Activated naive CD4-positive, alpha-beta T cell treated with anti-CD3 and anti-CD28 coated beads, Interleukin-2, amount 10 ng/mL, durations not matched to agents 7 days and 5 days (primary cell): ENCODE results near the gene TATDN3.

Experiments
- CTCF ChIA-PET: fragments of 350-600 bp; sonication (Branson Sonifier 250); formaldehyde crosslinking; loops from one replicate; lab custom pipeline; 2021; ENCODE audit warnings: antibody characterized with exemption; lab: Charles Lee
- DNase-seq: peaks from one replicate; pipeline ENCODE4 v3.0.0-alpha.2; 2020
- H3K27ac Mint-ChIP-seq: one replicate; pipeline ENCODE4 v1.8.0; 2021; ENCODE audit warnings: mild to moderate bottlenecking, moderate library complexity, mixed read lengths
- H3K27me3 Mint-ChIP-seq: one replicate; pipeline ENCODE4 v1.8.0; 2021; ENCODE audit warnings: mild to moderate bottlenecking, mixed read lengths
- H3K36me3 Mint-ChIP-seq: one replicate; pipeline ENCODE4 v1.8.0; 2021; ENCODE audit warnings: mixed read lengths
- H3K4me1 Mint-ChIP-seq: one replicate; pipeline ENCODE4 v1.8.0; 2021; ENCODE audit warnings: mixed read lengths
- H3K4me3 Mint-ChIP-seq: one replicate; pipeline ENCODE4 v1.8.0; 2021; ENCODE audit warnings: mild to moderate bottlenecking, moderate library complexity, mixed read lengths
- H3K9me3 Mint-ChIP-seq: one replicate; pipeline ENCODE4 v1.8.0; 2021; ENCODE audit warnings: mixed read lengths

TATDN3 gene

GRCh38 chr1:212791676-212792395 is at the start of gene TATDN3, which contains the start of gene NSL1:
TSS of gene TATDN3 (plus strand) at chr1:212791894. CDS start at chr1:212791922, 28 bp downstream.
TSS of gene NSL1 (minus strand) at chr1:212791777. CDS start at chr1:212791763, 14 bp downstream.
- Mint-ChIP-seq H3K27ac (peak within 1 kb of the TSS; percentile 97), H3K9me3 (no peaks in the 10 kb centered on the region), H3K36me3 (peaks cover 24% of the 10 kb centered on the region), H3K27me3 (peaks cover 4% of the 10 kb centered on the region), H3K4me1 (peaks cover 50% of the 10 kb centered on the region), H3K4me3 (peak within 1 kb of the TSS; percentile 99)
- peak; percentile 93 for DNase-seq
- CTCF ChIA-PET = interaction anchor here (0.9 to 1.5 kb wide), 6 partner anchors 10 to 315 kb away, joined by 3 to 4 read pairs (median 4); partner anchors contain the start of gene BATF3

DNA sequence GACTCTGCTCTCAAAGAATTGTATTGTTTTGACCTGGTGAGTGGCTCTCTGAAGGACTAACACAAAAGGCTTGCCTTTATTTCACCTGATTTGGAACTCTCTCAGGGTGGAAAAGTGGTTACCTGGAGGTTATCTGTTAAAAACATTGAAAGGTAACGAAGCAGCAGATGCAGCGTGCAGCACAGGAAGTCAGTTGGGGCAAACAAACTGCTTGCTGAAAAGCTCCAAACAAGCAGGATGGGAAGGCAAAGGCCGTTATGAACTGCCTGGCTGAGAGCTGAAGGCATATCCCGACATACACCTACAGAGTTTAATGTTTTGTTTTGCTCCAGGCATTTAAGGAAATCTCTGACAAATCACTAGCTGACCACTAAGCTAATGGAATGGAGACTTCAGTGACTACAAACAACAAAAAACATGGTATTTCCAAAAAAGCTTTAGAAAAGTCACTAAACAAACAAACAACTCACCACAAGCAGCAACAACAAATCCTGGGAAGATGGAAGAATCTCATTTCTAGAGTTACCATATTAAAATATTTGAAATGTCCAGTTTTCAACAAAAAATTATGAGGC is 47.7 kb upstream of the TATDN3 start:
- DNase-seq = peak; percentile 31
- CTCF ChIA-PET = interaction anchor here (1.6 kb wide), 1 partner anchor 42 kb away, joined by 3 read pairs; no protein-coding TSS in a partner anchor
- peaks cover 8% of the 10 kb centered on the region for H3K9me3 Mint-ChIP-seq
- peaks cover 24% of the 10 kb centered on the region for H3K4me1 Mint-ChIP-seq
- H3K4me3 Mint-ChIP-seq = no peak overlapping the region
- no peaks in the 10 kb centered on the region for H3K27me3 Mint-ChIP-seq
- H3K27ac Mint-ChIP-seq = peak overlapping the region; percentile 6
- H3K36me3 Mint-ChIP-seq = peaks cover 34% of the 10 kb centered on the region

GRCh38 chr1:212745303-212745702 is 46.4 kb upstream of the TATDN3 start:
- peaks cover 26% of the 10 kb centered on the region for H3K4me1 Mint-ChIP-seq
- H3K36me3 Mint-ChIP-seq = peaks cover 28% of the 10 kb centered on the region
- no peak for DNase-seq
- H3K4me3 Mint-ChIP-seq = no peak overlapping the region
- H3K9me3 Mint-ChIP-seq = peaks cover 8% of the 10 kb centered on the region
- no peak overlapping the region for H3K27ac Mint-ChIP-seq
- no peaks in the 10 kb centered on the region for H3K27me3 Mint-ChIP-seq
- CTCF ChIA-PET = interaction anchor here (0.9 to 1.0 kb wide), 2 partner anchors 44 to 80 kb away, joined by 3 read pairs; no protein-coding TSS in a partner anchor

GRCh38 chr1:212746546-212746945 is 45.1 kb upstream of the TATDN3 start:
- H3K36me3 Mint-ChIP-seq = peaks cover 22% of the 10 kb centered on the region
- CTCF ChIA-PET = interaction anchor here (1.3 kb wide), 1 partner anchor 47 kb away, joined by 3 read pairs; no protein-coding TSS in a partner anchor
- peaks cover 29% of the 10 kb centered on the region for H3K4me1 Mint-ChIP-seq
- no peak overlapping the region for H3K4me3 Mint-ChIP-seq
- H3K27me3 Mint-ChIP-seq = no peaks in the 10 kb centered on the region
- DNase-seq = no peak
- no peak overlapping the region for H3K27ac Mint-ChIP-seq
- peaks cover 3% of the 10 kb centered on the region for H3K9me3 Mint-ChIP-seq

GRCh38 chr1:212749821-212750535 is 41.7 kb upstream of the TATDN3 start:
- H3K4me1 Mint-ChIP-seq = peaks cover 44% of the 10 kb centered on the region
- CTCF ChIA-PET = interaction anchor here (0.6 to 3.4 kb wide), 27 partner anchors 8 to 367 kb away, joined by 3 to 18 read pairs (median 5); partner anchors contain the start of gene BATF3
- H3K36me3 Mint-ChIP-seq = peaks cover 10% of the 10 kb centered on the region
- no peak overlapping the region for H3K4me3 Mint-ChIP-seq
- H3K9me3 Mint-ChIP-seq = no peaks in the 10 kb centered on the region
- no peak overlapping the region for H3K27ac Mint-ChIP-seq
- no peak for DNase-seq
- H3K27me3 Mint-ChIP-seq = no peaks in the 10 kb centered on the region

DNA sequence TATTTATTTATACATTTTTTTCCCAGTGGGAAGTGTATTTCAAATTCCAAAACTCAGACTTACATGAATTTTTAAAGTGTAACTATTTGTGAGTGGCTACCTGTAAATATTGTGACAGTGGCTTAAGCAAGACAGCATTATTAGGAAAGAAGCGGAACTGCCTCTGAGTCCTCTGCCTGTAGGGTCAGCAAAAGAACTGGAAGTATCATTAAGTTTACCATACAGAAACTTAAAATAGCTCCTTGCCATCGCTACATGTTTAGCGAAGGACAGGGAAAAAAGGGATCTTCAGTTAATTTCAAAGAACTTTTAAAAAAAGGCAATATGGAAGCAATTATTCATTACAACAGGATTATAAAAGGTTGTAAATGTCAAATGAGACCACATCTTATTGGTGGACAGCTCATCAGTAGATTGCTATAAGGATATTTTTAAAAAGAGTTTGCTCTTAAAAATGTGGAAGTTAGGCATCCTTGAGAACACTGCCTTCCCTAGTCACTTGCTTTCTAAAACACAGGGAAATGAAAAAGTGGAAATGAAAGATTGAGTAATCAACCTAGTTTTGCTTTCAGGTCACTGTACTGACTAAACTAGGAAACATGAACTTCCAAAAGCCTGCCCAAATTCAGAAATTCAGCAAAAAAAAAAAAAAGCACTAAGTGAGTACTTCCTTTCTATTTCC is 39.3 kb upstream of the TATDN3 start:
- peak overlapping the region; percentile 78 for H3K27ac Mint-ChIP-seq
- no peaks in the 10 kb centered on the region for H3K27me3 Mint-ChIP-seq
- peak overlapping the region; percentile 37 for H3K4me3 Mint-ChIP-seq
- DNase-seq = no peak
- H3K4me1 Mint-ChIP-seq = peaks cover 44% of the 10 kb centered on the region
- H3K9me3 Mint-ChIP-seq = no peaks in the 10 kb centered on the region
- H3K36me3 Mint-ChIP-seq = peaks cover 8% of the 10 kb centered on the region
- CTCF ChIA-PET = interaction anchor here (1.3 to 2.4 kb wide), 3 partner anchors 9 to 53 kb away, joined by 3 to 8 read pairs (median 3); partner anchors contain the start of gene BATF3

- Mint-ChIP-seq H3K4me3 (peak overlapping the region; percentile 37), H3K4me1 (peaks cover 44% of the 10 kb centered on the region), H3K36me3 (peaks cover 10% of the 10 kb centered on the region), H3K27me3 (no peaks in the 10 kb centered on the region), H3K27ac (peak overlapping the region; percentile 78), H3K9me3 (no peaks in the 10 kb centered on the region)
- DNase-seq = no peak
- CTCF ChIA-PET = interaction anchor here (1.1 to 3.0 kb wide), 5 partner anchors 9 to 88 kb away, joined by 3 to 9 read pairs (median 3); partner anchors contain the start of gene BATF3
Observed at GRCh38 chr1:212752934-212753497, 38.7 kb upstream of the TATDN3 start.

- DNase-seq = no peak
- H3K27ac Mint-ChIP-seq = no peak overlapping the region
- no peaks in the 10 kb centered on the region for H3K9me3 Mint-ChIP-seq
- H3K27me3 Mint-ChIP-seq = no peaks in the 10 kb centered on the region
- H3K36me3 Mint-ChIP-seq = peaks cover 10% of the 10 kb centered on the region
- no peak overlapping the region for H3K4me3 Mint-ChIP-seq
- CTCF ChIA-PET = interaction anchor here (0.9 to 3.0 kb wide), 7 partner anchors 8 to 297 kb away, joined by 3 to 9 read pairs (median 4); partner anchors contain the start of gene BATF3
- peaks cover 44% of the 10 kb centered on the region for H3K4me1 Mint-ChIP-seq
Observed at GRCh38 chr1:212753749-212754148, 37.9 kb upstream of the TATDN3 start.

DNA sequence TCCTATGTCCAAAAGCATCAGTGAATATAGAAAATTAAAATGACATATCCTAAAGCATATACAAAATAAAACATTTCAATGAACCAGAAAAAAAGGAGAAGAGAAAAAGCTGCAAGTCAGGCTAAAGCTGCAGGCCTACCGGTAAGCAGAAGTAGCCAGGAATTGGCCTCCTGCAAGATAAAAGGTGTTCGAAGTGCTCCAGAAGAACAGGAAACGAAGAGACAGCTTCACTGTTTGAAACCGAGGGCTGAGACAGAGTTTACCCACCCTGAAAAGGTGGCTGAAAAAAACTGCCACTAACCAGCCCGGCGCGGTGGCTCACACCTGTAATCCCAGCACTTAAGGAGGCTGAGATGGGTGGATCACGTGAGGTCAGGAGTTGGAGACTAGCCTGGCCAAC is 37.5 kb upstream of the TATDN3 start:
- H3K4me3 Mint-ChIP-seq = no peak overlapping the region
- peaks cover 44% of the 10 kb centered on the region for H3K4me1 Mint-ChIP-seq
- peaks cover 10% of the 10 kb centered on the region for H3K36me3 Mint-ChIP-seq
- CTCF ChIA-PET = interaction anchor here (0.9 to 3.0 kb wide), 7 partner anchors 13 to 298 kb away, joined by 3 to 9 read pairs (median 4); partner anchors contain the start of gene BATF3
- H3K27me3 Mint-ChIP-seq = no peaks in the 10 kb centered on the region
- DNase-seq = peak; percentile 29
- H3K27ac Mint-ChIP-seq = peak overlapping the region; percentile 76
- H3K9me3 Mint-ChIP-seq = no peaks in the 10 kb centered on the region

DNA sequence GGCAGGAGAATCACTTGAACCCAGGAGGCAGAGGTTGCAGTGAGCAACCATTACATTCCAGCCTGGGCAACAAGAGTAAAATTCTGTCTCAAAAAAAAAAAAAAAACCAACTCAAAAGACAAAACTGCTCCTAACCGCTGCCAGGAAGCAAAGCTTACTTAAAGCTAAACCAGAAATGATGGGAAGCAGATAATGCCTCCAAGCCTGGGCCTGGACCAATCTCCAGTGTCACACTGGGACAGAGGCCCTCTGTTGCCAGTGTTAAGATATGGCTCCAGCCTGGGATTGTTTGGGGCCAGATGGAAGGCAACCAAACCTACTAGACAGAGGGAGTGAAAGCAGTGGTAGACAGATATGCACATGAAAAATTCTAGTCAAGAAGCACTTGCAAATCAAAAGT is 37.0 kb upstream of the TATDN3 start:
- peak overlapping the region; percentile 25 for H3K4me3 Mint-ChIP-seq
- H3K36me3 Mint-ChIP-seq = peaks cover 10% of the 10 kb centered on the region
- H3K27ac Mint-ChIP-seq = peak overlapping the region; percentile 76
- no peak for DNase-seq
- no peaks in the 10 kb centered on the region for H3K9me3 Mint-ChIP-seq
- CTCF ChIA-PET = interaction anchor here (1.2 to 3.0 kb wide), 5 partner anchors 13 to 298 kb away, joined by 3 to 9 read pairs (median 5); partner anchors contain the start of gene BATF3
- H3K27me3 Mint-ChIP-seq = no peaks in the 10 kb centered on the region
- H3K4me1 Mint-ChIP-seq = peaks cover 42% of the 10 kb centered on the region

DNA sequence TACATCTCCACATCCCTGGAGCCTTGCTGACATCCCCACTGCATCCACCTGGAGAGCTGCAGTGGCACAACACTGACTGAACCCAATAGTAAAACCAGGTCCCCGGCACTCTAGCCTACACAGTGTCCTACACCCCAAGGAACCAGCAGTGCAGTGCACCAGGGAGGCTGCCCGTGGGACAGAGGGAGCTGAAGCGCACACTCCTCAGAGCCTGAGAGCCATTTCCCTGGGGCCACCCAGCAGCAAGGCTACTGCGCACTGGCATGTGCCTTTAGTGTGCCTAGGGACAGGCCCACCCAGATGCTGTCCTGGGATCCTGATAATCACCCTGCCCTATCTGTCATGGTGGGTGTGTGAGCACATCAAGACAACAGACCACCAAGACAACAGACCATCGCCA is 32.0 kb upstream of the TATDN3 start:
- DNase-seq = no peak
- no peak overlapping the region for H3K27ac Mint-ChIP-seq
- no peak overlapping the region for H3K4me3 Mint-ChIP-seq
- CTCF ChIA-PET = interaction anchor here (0.6 to 1.9 kb wide), 8 partner anchors 9 to 283 kb away, joined by 3 to 15 read pairs (median 4); no protein-coding TSS in a partner anchor
- H3K36me3 Mint-ChIP-seq = peaks cover 25% of the 10 kb centered on the region
- no peaks in the 10 kb centered on the region for H3K27me3 Mint-ChIP-seq
- peaks cover 8% of the 10 kb centered on the region for H3K4me1 Mint-ChIP-seq
- no peaks in the 10 kb centered on the region for H3K9me3 Mint-ChIP-seq

DNA sequence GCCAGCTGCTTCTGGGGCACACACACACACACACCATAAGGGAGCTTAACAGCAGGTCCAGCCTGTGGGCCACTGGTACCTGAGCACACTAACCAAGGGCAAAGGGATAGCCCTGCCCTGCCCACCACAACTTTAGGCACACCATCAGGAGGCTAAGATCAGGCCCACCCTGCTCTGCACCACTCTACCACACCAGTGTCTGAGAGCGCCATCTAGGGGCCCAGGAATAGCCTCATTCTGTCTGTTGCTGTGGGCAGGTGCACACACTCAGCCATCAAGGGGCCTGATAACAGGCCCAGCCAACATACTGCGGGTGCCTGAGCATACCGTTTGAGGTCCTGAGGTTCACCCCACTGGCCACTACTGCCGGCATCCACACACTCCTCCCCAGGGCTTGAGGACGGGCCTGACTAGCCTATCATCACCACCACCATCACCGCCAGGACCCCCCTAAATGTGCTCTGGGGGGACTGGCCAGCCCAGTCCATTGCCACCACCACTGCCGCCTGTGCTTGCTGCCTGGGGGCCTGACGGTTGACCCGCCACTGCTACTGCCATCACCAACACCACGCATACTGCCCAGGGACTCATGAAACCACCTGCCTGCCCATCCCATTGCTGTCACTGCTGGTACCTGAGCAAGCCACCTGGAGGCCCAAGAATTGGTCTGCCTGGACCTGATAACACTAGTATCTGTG is 31.4 kb upstream of the TATDN3 start:
- peak; percentile 68 for DNase-seq
- H3K36me3 Mint-ChIP-seq = peaks cover 28% of the 10 kb centered on the region
- no peaks in the 10 kb centered on the region for H3K9me3 Mint-ChIP-seq
- H3K27ac Mint-ChIP-seq = no peak overlapping the region
- H3K27me3 Mint-ChIP-seq = no peaks in the 10 kb centered on the region
- CTCF ChIA-PET = interaction anchor here (0.6 to 1.9 kb wide), 9 partner anchors 10 to 284 kb away, joined by 3 to 15 read pairs (median 4); no protein-coding TSS in a partner anchor
- peaks cover 10% of the 10 kb centered on the region for H3K4me1 Mint-ChIP-seq
- no peak overlapping the region for H3K4me3 Mint-ChIP-seq
